WTC11 (cell line): ENCODE measurements around the gene ANO1.

Source experiments
- ATF2 ChIP-seq: sonication (generic); formaldehyde crosslinking; IDR thresholded peaks from 2 replicates; pipeline ENCODE4 v1.8.1; 2022; ENCODE audit warnings: low read depth, missing genetic modification reagents, borderline replicate concordance
- CREB1 ChIP-seq: sonication (generic); formaldehyde crosslinking; IDR thresholded peaks from 2 replicates; pipeline ENCODE4 v1.8.0; 2023; ENCODE audit warnings: mild to moderate bottlenecking, missing genetic modification reagents
- CTCF ChIP-seq: fragments of 200-600 bp; IDR thresholded peaks from 2 replicates; pipeline ENCODE4 v1.8.0; 2022; ENCODE audit warnings: antibody characterized with exemption
- FOXJ3 ChIP-seq: sonication (generic); formaldehyde crosslinking; IDR thresholded peaks from 2 replicates; pipeline ENCODE4 v1.9.0; 2021; ENCODE audit warnings: missing genetic modification reagents, mild to moderate bottlenecking, borderline replicate concordance
- IRF2 ChIP-seq: sonication (generic); formaldehyde crosslinking; IDR thresholded peaks from 2 replicates; pipeline ENCODE4 v1.8.0; 2022; ENCODE audit warnings: low read depth, missing genetic modification reagents, borderline replicate concordance
- MAX ChIP-seq: sonication (generic); formaldehyde crosslinking; IDR thresholded peaks from 2 replicates; pipeline ENCODE4 v1.8.0; 2022; ENCODE audit warnings: mild to moderate bottlenecking, missing genetic modification reagents
- TEAD1 ChIP-seq: sonication (generic); formaldehyde crosslinking; IDR thresholded peaks from 2 replicates; pipeline ENCODE4 v1.8.0; 2022; ENCODE audit warnings: mild to moderate bottlenecking, missing genetic modification reagents
- TEAD4 ChIP-seq: sonication (generic); formaldehyde crosslinking; IDR thresholded peaks from 2 replicates; pipeline ENCODE4 v1.8.0; 2022; ENCODE audit warnings: mild to moderate bottlenecking, missing genetic modification reagents
- ZNF121 ChIP-seq: sonication (generic); formaldehyde crosslinking; IDR thresholded peaks from 2 replicates; pipeline ENCODE4 v1.8.0; 2023; ENCODE audit warnings: missing genetic modification reagents
- ZNF232 ChIP-seq: sonication (generic); formaldehyde crosslinking; IDR thresholded peaks from 2 replicates; pipeline ENCODE4 v1.8.0; 2022; ENCODE audit warnings: mild to moderate bottlenecking, missing genetic modification reagents
- ZNF263 ChIP-seq: sonication (generic); formaldehyde crosslinking; IDR thresholded peaks from 2 replicates; pipeline ENCODE4 v1.8.1; 2022; ENCODE audit warnings: low read depth, mild to moderate bottlenecking, moderate library complexity, missing genetic modification reagents
- TF ChIP-seq, protein P1 (sequence below): sonication (generic); formaldehyde crosslinking; IDR thresholded peaks from 2 replicates; pipeline ENCODE4 v1.8.0; 2023; ENCODE audit warnings: missing genetic modification reagents
- TF ChIP-seq, protein P2 (sequence below): sonication (generic); formaldehyde crosslinking; IDR thresholded peaks from 2 replicates; pipeline ENCODE4 v1.8.1; 2023; ENCODE audit warnings: mild to moderate bottlenecking, missing genetic modification reagents, moderate library complexity

DNA sequence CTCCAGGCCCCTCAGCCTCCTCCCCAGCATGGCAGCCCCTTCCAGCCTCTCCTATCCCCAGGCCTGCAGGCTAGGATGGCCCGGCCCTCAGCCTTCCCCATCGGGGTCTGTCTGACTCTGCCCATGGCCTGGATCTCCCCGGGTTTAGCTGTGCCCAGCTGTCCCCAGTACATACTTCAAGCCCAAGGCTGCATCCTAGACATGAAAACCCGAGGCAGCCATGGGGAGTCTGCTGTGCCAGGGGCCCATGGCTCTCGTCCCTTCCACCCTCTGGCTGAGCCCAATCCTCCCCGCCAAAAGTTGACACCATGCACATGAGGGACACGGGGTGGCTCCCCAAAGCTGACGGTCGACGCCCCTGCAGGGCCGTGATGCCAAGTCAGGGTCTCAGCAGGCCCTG is 102.8 kb downstream of the ANO1 start:
- TF ChIP-seq CTCF (no peak), TEAD4 (no peak), IRF2 (CRISPR knock-in tag) (no peak), TEAD1 (no peak), FOXJ3 (CRISPR knock-in tag) (no peak), ZNF121 (CRISPR knock-in tag) (no peak), ZNF232 (CRISPR knock-in tag) (no peak), ATF2 (CRISPR knock-in tag) (no peak), MAX (CRISPR knock-in tag) (no peak), CREB1 (CRISPR knock-in tag) (no peak), ZNF263 (CRISPR knock-in tag) (no peak)
- TF ChIP-seq, protein P1, sequence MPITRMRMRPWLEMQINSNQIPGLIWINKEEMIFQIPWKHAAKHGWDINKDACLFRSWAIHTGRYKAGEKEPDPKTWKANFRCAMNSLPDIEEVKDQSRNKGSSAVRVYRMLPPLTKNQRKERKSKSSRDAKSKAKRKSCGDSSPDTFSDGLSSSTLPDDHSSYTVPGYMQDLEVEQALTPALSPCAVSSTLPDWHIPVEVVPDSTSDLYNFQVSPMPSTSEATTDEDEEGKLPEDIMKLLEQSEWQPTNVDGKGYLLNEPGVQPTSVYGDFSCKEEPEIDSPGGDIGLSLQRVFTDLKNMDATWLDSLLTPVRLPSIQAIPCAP (CRISPR knock-in tag), result no peak
- TF ChIP-seq, protein P2, sequence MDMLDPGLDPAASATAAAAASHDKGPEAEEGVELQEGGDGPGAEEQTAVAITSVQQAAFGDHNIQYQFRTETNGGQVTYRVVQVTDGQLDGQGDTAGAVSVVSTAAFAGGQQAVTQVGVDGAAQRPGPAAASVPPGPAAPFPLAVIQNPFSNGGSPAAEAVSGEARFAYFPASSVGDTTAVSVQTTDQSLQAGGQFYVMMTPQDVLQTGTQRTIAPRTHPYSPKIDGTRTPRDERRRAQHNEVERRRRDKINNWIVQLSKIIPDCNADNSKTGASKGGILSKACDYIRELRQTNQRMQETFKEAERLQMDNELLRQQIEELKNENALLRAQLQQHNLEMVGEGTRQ (CRISPR knock-in tag), result no peak
